ENCODE measurements around the gene NLRP11.

The NLRP11 gene

DNA sequence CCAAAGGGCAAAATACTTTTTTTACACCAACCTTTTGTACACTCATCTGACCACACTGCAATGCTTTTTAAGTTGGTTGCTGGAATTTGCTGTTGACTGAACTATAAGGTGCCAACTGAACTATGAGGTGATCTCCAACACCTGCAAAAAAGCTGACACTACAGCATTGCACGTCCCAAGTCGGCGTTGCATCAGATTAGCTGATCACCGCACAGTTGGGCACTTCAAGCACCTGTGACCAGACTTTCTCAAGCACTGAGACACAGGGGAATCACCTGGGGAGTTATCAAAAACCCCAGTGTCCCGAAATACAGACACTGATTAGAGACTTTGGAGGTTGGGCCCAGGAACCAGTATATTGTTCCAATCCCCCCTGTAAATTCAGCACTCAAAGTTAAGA, 1.1 kb downstream of the NLRP11 start:
- no peak for TF ChIP-seq CTCF (conservative IDR thresholded peaks at IDR 0.05)
- H3K27ac ChIP-seq, result no peak overlapping the region

DNA sequence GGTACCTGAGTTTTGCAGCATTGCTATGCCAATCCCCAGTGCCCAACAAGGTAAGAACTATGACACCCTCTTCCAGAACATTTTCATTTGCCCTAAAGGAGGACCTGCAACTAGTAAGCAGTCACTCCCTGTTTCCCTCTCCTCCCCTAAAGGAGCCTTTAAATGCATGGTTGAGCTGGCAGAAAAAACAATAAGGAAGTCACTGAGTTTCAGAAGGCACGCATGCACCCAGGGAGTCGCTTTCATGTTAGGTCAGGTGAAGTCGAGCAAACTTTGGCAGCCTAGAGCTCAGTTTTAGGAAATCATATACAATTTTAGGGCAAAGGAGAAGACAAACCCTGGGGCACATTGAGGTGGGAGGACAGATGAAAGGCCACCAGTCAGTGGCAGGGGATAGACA, 11.8 kb downstream of the NLRP11 start:
- no peak for TF ChIP-seq CTCF (conservative IDR thresholded peaks at IDR 0.05)
- H3K27ac ChIP-seq, result no peak overlapping the region

- TF ChIP-seq CTCF (conservative IDR thresholded peaks at IDR 0.05), result no peak
- no peak overlapping the region for H3K27ac ChIP-seq
Observed at GRCh38 chr19:55813906-55814305, 17.9 kb downstream of the NLRP11 start.

- no peak overlapping the region for H3K27ac ChIP-seq
- no peak for TF ChIP-seq CTCF (conservative IDR thresholded peaks at IDR 0.05)
Observed at GRCh38 chr19:55812449-55812848, 19.4 kb downstream of the NLRP11 start.

DNA sequence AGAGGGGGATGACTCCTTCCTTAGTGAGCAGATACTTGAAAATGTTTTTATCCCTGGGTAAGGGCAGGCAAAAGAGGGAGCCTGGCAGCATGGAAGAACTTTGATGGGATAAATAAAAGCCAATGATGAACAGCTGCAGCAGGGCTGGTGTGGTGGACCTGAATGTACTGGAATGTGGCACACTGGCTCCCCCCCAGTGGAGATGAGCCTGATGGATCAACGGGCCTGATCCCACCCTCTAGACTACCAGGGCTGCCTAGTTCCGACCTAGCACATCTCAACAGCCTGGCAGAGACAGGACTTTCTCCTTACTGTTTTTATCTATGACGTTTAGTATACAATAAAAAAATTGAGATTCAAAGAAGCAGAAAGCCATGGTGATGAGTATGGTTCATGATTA, 20.5 kb downstream of the NLRP11 start:
- no peak for TF ChIP-seq CTCF (conservative IDR thresholded peaks at IDR 0.05)
- no peak overlapping the region for H3K27ac ChIP-seq

- peak; percentile 81 for TF ChIP-seq CTCF (conservative IDR thresholded peaks at IDR 0.05)
- H3K27ac ChIP-seq, result no peak overlapping the region
Observed at GRCh38 chr19:55809381-55810058, 22.3 kb downstream of the NLRP11 start.

DNA sequence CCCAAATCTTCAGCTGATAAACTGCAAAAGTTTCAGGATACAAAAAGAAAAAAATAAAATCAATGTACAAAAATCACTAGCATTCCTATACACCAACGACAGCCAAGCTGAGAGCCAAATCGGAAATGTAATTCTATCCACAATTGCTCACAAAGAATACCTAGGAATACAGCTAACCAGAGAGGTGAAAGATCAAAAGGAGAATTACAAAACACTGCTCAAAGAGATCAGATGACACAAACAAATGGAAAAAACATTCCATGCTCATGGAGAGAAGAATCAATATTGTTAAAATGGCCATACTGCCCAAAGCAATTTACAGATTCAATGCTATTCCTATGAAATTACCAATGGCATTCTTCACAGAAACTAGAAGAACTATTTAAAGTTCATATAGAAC, 29.5 kb downstream of the NLRP11 start:
- no peak overlapping the region for H3K27ac ChIP-seq
- TF ChIP-seq CTCF (conservative IDR thresholded peaks at IDR 0.05), result no peak
